HCT116 (cell line): ENCODE measurements around the gene IL11. TPM values are rescaled to one million over a fixed set of nuclear protein-coding genes. Genes with fewer than 3 reads are reported as not detected.

Experiments used
- ATAC-seq: fragments of 200-7000 bp; cut with Tn5 transposase; 2 replicates; pipeline ENCODE4 v1.9.1; 2020; ENCODE audit warnings: mild to moderate bottlenecking, moderate library complexity
- BruUV-seq: library from RNA; stranded (reverse); fragments of 400-500 nt; replicated peaks from 2 replicates; lab custom pipeline; 2021; lab: Mats Ljungman, UMichigan
- CTCF ChIA-PET: fragments of 300-600 bp; sonication (Branson Sonifier 250); formaldehyde crosslinking; loops from one replicate; lab custom pipeline; 2021; ENCODE audit warnings: antibody characterized with exemption; lab: Charles Lee
- POLR2A ChIA-PET: fragments of 300-600, 350-600 bp; sonication (Branson Sonifier 250); formaldehyde crosslinking; loops from one replicate; lab custom pipeline; 2021; ENCODE audit warnings: antibody characterized with exemption; lab: Charles Lee
- RAD21 ChIA-PET, 2 experiments: fragments of 300-600 bp; sonication (Branson Sonifier 250); formaldehyde crosslinking; loops; one replicate each; lab custom pipeline; 2023; ENCODE audit warnings: low total read pairs in 2 of 2; ENCODE audit not compliant: uncharacterized antibody in 2 of 2, unreplicated experiment in 2 of 2, low non-redundant PET in 1 of 2; lab: Charles Lee
- DNase-seq: peaks from one replicate; pipeline ENCODE4 v3.0.0-alpha.2; 2010; ENCODE audit warnings: low read depth, low spot score
- H2AFZ ChIP-seq: fragments of 200-600 bp; shearing (Covaris generic), sonication (generic); 2 replicates; pipeline ENCODE4 v1.6.1; 2017; ENCODE audit warnings: low read depth, mixed run types, mixed read lengths, antibody characterized with exemption, low read length; ENCODE audit not compliant: poor library complexity, severe bottlenecking
- H3K27ac ChIP-seq: 2 replicates; pipeline ENCODE4 v1.5.1; 2012; ENCODE audit warnings: low read depth, low read length
- H3K27me3 ChIP-seq: fragments of 200-600 bp; sonication (generic); 2 replicates; pipeline ENCODE4 v1.6.1; 2016; ENCODE audit warnings: mixed run types, low read length, mixed read lengths; ENCODE audit not compliant: insufficient read depth
- H3K36me3 ChIP-seq, 2 experiments: fragments of 200-500 bp in 1 of 2; fragments of 200-600 bp in 1 of 2; sonication (Bioruptor generic) in 1 of 2; sonication (generic) in 1 of 2; 2 replicates each; pipeline versions ENCODE4 v1.5.1 to v1.6.1; 2014 to 2016; ENCODE audit warnings: low read length in 2 of 2, inconsistent platforms in 1 of 2, mixed read lengths in 1 of 2, mixed run types in 1 of 2; ENCODE audit not compliant: insufficient read depth in 2 of 2, control insufficient read depth in 1 of 2
- H3K4me1 ChIP-seq, 2 experiments: fragments of 200-600 bp in 1 of 2; sonication (generic) in 1 of 2; 2 replicates each; pipeline versions ENCODE4 v1.5.1 to v1.6.1; 2012 to 2017; ENCODE audit warnings: low read length in 2 of 2, inconsistent platforms in 1 of 2, mild to moderate bottlenecking in 1 of 2, mixed read lengths in 1 of 2, mixed run types in 1 of 2, moderate library complexity in 1 of 2; ENCODE audit not compliant: insufficient read depth in 2 of 2, control insufficient read depth in 1 of 2
- H3K4me2 ChIP-seq: fragments of 200-600 bp; sonication (generic); 2 replicates; pipeline ENCODE4 v1.6.1; 2017; ENCODE audit warnings: mixed run types, low read length, mixed read lengths
- H3K4me3 ChIP-seq, 2 experiments: fragments of 200-600 bp in 1 of 2; sonication (generic) in 1 of 2; replicated peaks in 1 of 2; 2 replicates each; pipeline ENCODE4 v1.5.1; 2011 to 2016; ENCODE audit warnings: low read length in 2 of 2, control low read depth in 1 of 2, low read depth in 1 of 2, mild to moderate bottlenecking in 1 of 2, mixed read lengths in 1 of 2, mixed run types in 1 of 2
- H3K79me2 ChIP-seq: fragments of 200-600 bp; sonication (generic); 2 replicates; pipeline ENCODE4 v1.6.1; 2017; ENCODE audit warnings: mild to moderate bottlenecking, mixed run types, low read length, moderate library complexity, mixed read lengths; ENCODE audit not compliant: insufficient read depth
- H3K9ac ChIP-seq: fragments of 200-600 bp; sonication (generic); 2 replicates; pipeline ENCODE4 v1.6.1; 2016; ENCODE audit warnings: low read length, mixed read lengths
- H3K9me2 ChIP-seq: fragments of 200-600 bp; sonication (generic), shearing (Covaris generic); 2 replicates; pipeline ENCODE4 v1.6.1; 2017; ENCODE audit warnings: mixed run types, mild to moderate bottlenecking, moderate library complexity; ENCODE audit not compliant: insufficient read depth
- H3K9me3 ChIP-seq, 2 experiments: fragments of 200-500 bp in 1 of 2; fragments of 200-600 bp in 1 of 2; sonication (Bioruptor generic) in 1 of 2; sonication (generic) in 1 of 2; 2 replicates each; pipeline ENCODE4 v1.6.1; 2014 to 2017; ENCODE audit warnings: low read length in 2 of 2, mixed read lengths in 2 of 2, inconsistent platforms in 1 of 2, low read depth in 1 of 2, mild to moderate bottlenecking in 1 of 2, mixed run types in 1 of 2, moderate library complexity in 1 of 2; ENCODE audit not compliant: control insufficient read depth in 1 of 2, insufficient read depth in 1 of 2
- H4K20me1 ChIP-seq: fragments of 200-600 bp; sonication (generic), shearing (Covaris generic); 2 replicates; pipeline ENCODE4 v1.6.1; 2017; ENCODE audit warnings: mixed run types, mild to moderate bottlenecking, moderate library complexity; ENCODE audit not compliant: insufficient read depth
- ATF3 ChIP-seq: IDR thresholded peaks from 2 replicates; pipeline ENCODE4 v1.6.1; 2012
- CEBPB ChIP-seq: IDR thresholded peaks from 2 replicates; pipeline ENCODE4 v1.6.1; 2012; ENCODE audit warnings: low read depth
- CTCF ChIP-seq, 3 experiments: fragments of 200-600 bp in 1 of 3; sonication (generic) in 1 of 3; IDR thresholded peaks in 2 of 3; conservative IDR thresholded peaks in 1 of 3; 2 replicates each; pipeline ENCODE4 v1.5.1; 2012 to 2017; ENCODE audit warnings: low read depth in 2 of 3, low read length in 2 of 3, antibody characterized with exemption in 1 of 3, borderline replicate concordance in 1 of 3, control low read depth in 1 of 3, mild to moderate bottlenecking in 1 of 3, mixed read lengths in 1 of 3, mixed run types in 1 of 3, moderate library complexity in 1 of 3; ENCODE audit not compliant: insufficient read depth in 1 of 3
- EGR1 ChIP-seq: IDR thresholded peaks from 2 replicates; pipeline ENCODE4 v1.6.1; 2012; ENCODE audit warnings: low read depth
- FOSL1 ChIP-seq: IDR thresholded peaks from 2 replicates; pipeline ENCODE4 v1.6.1; 2012; ENCODE audit warnings: low read depth
- JUND ChIP-seq: IDR thresholded peaks from 2 replicates; pipeline ENCODE4 v1.6.1; 2012
- POLR2AphosphoS5 ChIP-seq: IDR thresholded peaks from 2 replicates; pipeline ENCODE4 v1.6.1; 2011; ENCODE audit warnings: mild to moderate bottlenecking, low read depth, low read length, moderate library complexity
- REST ChIP-seq: IDR thresholded peaks from 2 replicates; pipeline ENCODE4 v1.6.1; 2012; ENCODE audit warnings: low read depth
- SP1 ChIP-seq: IDR thresholded peaks from 2 replicates; pipeline ENCODE4 v1.6.1; 2012; ENCODE audit warnings: low read depth
- SRF ChIP-seq: IDR thresholded peaks from 2 replicates; pipeline ENCODE4 v1.6.1; 2012; ENCODE audit warnings: low read depth
- TCF7L2 ChIP-seq: IDR thresholded peaks from 2 replicates; pipeline ENCODE4 v1.7.0; 2011; ENCODE audit warnings: borderline replicate concordance, inconsistent platforms; ENCODE audit not compliant: insufficient read depth, insufficient read length; ENCODE audit errors: extremely low read depth
- YY1 ChIP-seq: IDR thresholded peaks from 2 replicates; pipeline ENCODE4 v1.6.1; 2011; ENCODE audit warnings: low read length, low read depth, moderate library complexity, mild to moderate bottlenecking; ENCODE audit not compliant: insufficient replicate concordance; ENCODE audit errors: extremely low read depth
- ZFX ChIP-seq: fragments of 450-650 bp; IDR thresholded peaks from 2 replicates; pipeline ENCODE4 v1.6.1; 2017
- ZNF274 ChIP-seq: fragments of 200-500 bp; sonication (Bioruptor generic); IDR thresholded peaks from 2 replicates; pipeline ENCODE4 v1.6.1; 2014; ENCODE audit warnings: mild to moderate bottlenecking, low read depth, low read length, inconsistent platforms
- intact Hi-C: fragments of 100-400 bp; cut with micrococcal nuclease; formaldehyde crosslinking; loops from 2 replicates; pipeline ENCODE4 v1.10.0; 2022
- total RNA-seq: library from RNA; stranded (reverse); gene quantifications from one replicate; pipeline ENCODE4 v1.2.1, GENCODE V29; 2021; ENCODE audit not compliant: unreplicated experiment

Gene IL11
- total RNA-seq, 1 experiment from 2014 or later = 2.8 TPM

GRCh38 chr19:55358493-55358892 is 11.8 kb downstream of the IL11 start:
- H3K9ac ChIP-seq = no peak overlapping the region
- H3K9me2 ChIP-seq = no peaks in the 10 kb centered on the region
- ChIA-PET CTCF (no interaction called here), RAD21 (interaction anchor here in 1 of 2 experiments (0.5 kb wide), 1 partner anchor 46 kb away, joined by 4 read pairs; no protein-coding TSS in a partner anchor), POLR2A (interaction anchor here (0.7 kb wide), 1 partner anchor 655 kb away, joined by 4 read pairs; no protein-coding TSS in a partner anchor)
- TF ChIP-seq ZFX (no peak), SRF (no peak), ZNF274 (no peak), YY1 (no peak), REST (no peak), JUND (no peak), SP1 (no peak), POLR2AphosphoS5 (no peak), FOSL1 (no peak), TCF7L2 (no peak), CTCF (IDR thresholded peaks at IDR 0.05 in 2 of 3, conservative IDR thresholded peaks at IDR 0.05 in 1 of 3; ENCODE audit: borderline replicate concordance in 1 of 3, insufficient read depth in 1 of 3, low read depth in 2 of 3, low read length in 2 of 3) (no peak), ATF3 (no peak), CEBPB (no peak), EGR1 (no peak)
- no peaks in the 10 kb centered on the region for H3K27me3 ChIP-seq
- DNase-seq (no peak), ATAC-seq (no peak)
- H3K9me3 ChIP-seq = no peaks in the 10 kb centered on the region
- H3K27ac ChIP-seq = no peak overlapping the region
- peaks cover 2 to 12% of the 10 kb centered on the region in 2 experiments; a peak in 3 of 4 replicates for H3K4me1 ChIP-seq
- H4K20me1 ChIP-seq = no peaks in the 10 kb centered on the region
- H3K79me2 ChIP-seq = no peaks in the 10 kb centered on the region
- BruUV-seq = no TSS peak
- no peak overlapping the region for H3K4me3 ChIP-seq
- no peak overlapping the region for H2AFZ ChIP-seq
- intact Hi-C loops = no loop called here
- no peak overlapping the region for H3K4me2 ChIP-seq
- H3K36me3 ChIP-seq = no peaks in the 10 kb centered on the region
